VCaP (cell line): ENCODE results near the gene MBLAC1.
"Not testable (repeated sequence)": the region's sequence is repeated elsewhere in the genome, so short reads cannot be mapped to it uniquely, and the experiment has no call there.

Experiments
- H3K27ac ChIP-seq: fragments of 450-650 bp; 2 replicates; pipeline ENCODE4 v1.5.1; 2017
- CTCF ChIP-seq: fragments of 450-650 bp; conservative IDR thresholded peaks from 2 replicates; pipeline ENCODE4 v1.5.1; 2017; ENCODE audit warnings: mild to moderate bottlenecking, moderate library complexity

MBLAC1 gene

GRCh38 chr7:100126239-100126930 is 382 bp upstream of the MBLAC1 start:
- TF ChIP-seq CTCF = no peak
- peak overlapping the region; percentile 99 for H3K27ac ChIP-seq

- no peak for TF ChIP-seq CTCF
- peak overlapping the region; percentile 99 for H3K27ac ChIP-seq
These were observed 1.3 kb downstream of the MBLAC1 start for GRCh38 chr7:100127866-100128636.

- no peak for TF ChIP-seq CTCF
- H3K27ac ChIP-seq = peak overlapping the region; percentile 99; the same call in 1 of the 2 replicates
These were observed 1.8 kb downstream of the MBLAC1 start for GRCh38 chr7:100128637-100128963.

- H3K27ac ChIP-seq = not testable (repeated sequence)
These were observed 3.4 kb downstream of the MBLAC1 start for GRCh38 chr7:100130220-100130607.

DNA sequence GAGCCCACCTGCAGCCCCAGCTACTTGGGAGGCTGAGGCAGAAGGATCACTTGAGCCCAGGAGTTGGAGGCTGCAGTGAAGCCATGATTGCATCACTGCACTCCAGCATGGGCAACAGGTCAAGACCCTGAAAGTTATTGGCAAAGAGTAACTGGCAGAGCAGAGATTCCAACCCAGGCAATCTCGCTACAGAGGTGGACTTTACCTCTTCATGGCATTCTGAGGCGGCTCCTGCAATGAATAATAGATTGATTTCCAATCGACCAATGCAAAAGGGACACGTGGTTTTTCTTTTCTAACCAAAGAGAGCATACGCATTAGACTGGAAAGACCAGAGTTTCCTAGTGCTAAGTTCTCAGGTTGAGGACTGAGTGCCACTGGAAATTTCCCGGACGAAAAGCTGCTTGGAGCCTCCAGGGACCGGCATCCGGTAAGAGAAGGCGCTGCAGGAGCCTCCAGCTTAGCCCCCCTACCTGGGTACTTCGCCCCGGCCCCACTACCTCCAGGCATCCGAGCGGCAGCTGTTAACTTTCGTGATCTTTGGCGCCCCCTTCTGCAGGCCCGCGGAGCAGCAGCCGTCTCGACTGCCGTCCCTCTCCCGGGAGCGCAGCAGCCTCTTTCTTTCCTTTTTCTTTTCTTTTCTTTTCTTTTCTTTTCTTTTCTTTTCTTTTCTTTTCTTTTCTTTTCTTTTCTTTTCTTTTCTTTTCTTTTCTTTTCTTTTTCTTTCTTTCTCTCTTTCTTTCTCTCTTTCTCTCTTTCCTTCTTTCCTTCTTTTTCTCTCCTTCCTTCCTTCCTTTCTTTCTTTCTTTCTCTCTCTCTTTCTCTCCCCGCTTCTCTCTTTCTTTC is 4.1 kb downstream of the MBLAC1 start:
- H3K27ac ChIP-seq = no peak overlapping the region

GRCh38 chr7:100132126-100132525 is 5.4 kb downstream of the MBLAC1 start:
- TF ChIP-seq CTCF = no peak

More for the DNA sequence above, 4.1 kb downstream of the MBLAC1 start:
- TF ChIP-seq CTCF = peak; percentile 92

GRCh38 chr7:100132697-100133151 is 6.0 kb downstream of the MBLAC1 start:
- TF ChIP-seq CTCF = peak; percentile 97
- H3K27ac ChIP-seq = no peak overlapping the region

More at GRCh38 chr7:100132126-100132525, 5.4 kb downstream of the MBLAC1 start:
- no peak overlapping the region for H3K27ac ChIP-seq
